SK-N-SH (cell line): ENCODE data around the gene KAT6B. TPM values are rescaled to one million over a fixed set of nuclear protein-coding genes. Genes with fewer than 3 reads are reported as not detected.

Source experiments
- CTCF ChIA-PET: fragments of 300-600, 350-600 bp; formaldehyde crosslinking; extraction: SDS; loops from one replicate; lab custom pipeline; 2021; lab: Yijun Ruan, JAX
- POLR2A ChIA-PET: fragments of 350-600 bp; sonication (Branson Sonifier 250); formaldehyde crosslinking; extraction: SDS; loops from one replicate; lab custom pipeline; 2020; ENCODE audit warnings: antibody characterized with exemption, inconsistent platforms; lab: Yijun Ruan, JAX
- DNase-seq: peaks from one replicate; pipeline ENCODE4 v3.0.0; 2012
- H2AFZ ChIP-seq: fragments of 200-600 bp; sonication (generic); 2 replicates; pipeline ENCODE4 v1.8.1; 2016; ENCODE audit warnings: antibody characterized with exemption, mild to moderate bottlenecking, low read depth
- H3F3A ChIP-seq: fragments of 200-600 bp; sonication (generic); replicated peaks from 2 replicates; pipeline ENCODE3; 2016; ENCODE audit warnings: antibody characterized with exemption, mild to moderate bottlenecking; ENCODE audit not compliant: insufficient read depth
- H3K27ac ChIP-seq, 2 experiments: fragments of 200-500 bp in 1 of 2; fragments of 200-600 bp in 1 of 2; sonication (Bioruptor generic) in 1 of 2; sonication (generic), shearing (Covaris generic) in 1 of 2; 2 replicates each; pipeline versions ENCODE4 v1.5.1 to v1.6.1; 2014 to 2016; ENCODE audit warnings: low read depth in 2 of 2, inconsistent platforms in 1 of 2, low read length in 1 of 2, mild to moderate bottlenecking in 1 of 2, mixed read lengths in 1 of 2
- H3K27me3 ChIP-seq: fragments of 200-600 bp; sonication (generic), shearing (Covaris generic); 2 replicates; pipeline ENCODE4 v1.6.1; 2016; ENCODE audit warnings: mixed run types; ENCODE audit not compliant: insufficient read depth
- H3K36me3 ChIP-seq, 2 experiments: fragments of 200-500 bp in 1 of 2; fragments of 200-600 bp in 1 of 2; sonication (Bioruptor generic) in 1 of 2; sonication (generic) in 1 of 2; replicated peaks in 1 of 2; 2 replicates each; pipeline versions ENCODE3 to v1.5.1; 2014 to 2016; ENCODE audit warnings: low read length in 1 of 2, mild to moderate bottlenecking in 1 of 2; ENCODE audit not compliant: insufficient read depth in 2 of 2, control insufficient read depth in 1 of 2
- H3K4me1 ChIP-seq, 2 experiments: fragments of 200-500 bp in 1 of 2; fragments of 200-600 bp in 1 of 2; sonication (Bioruptor generic) in 1 of 2; sonication (generic), shearing (Covaris generic) in 1 of 2; 2 replicates each; pipeline versions ENCODE4 v1.5.1 to v1.6.1; 2014 to 2016; ENCODE audit warnings: low read depth in 1 of 2, low read length in 1 of 2, mixed run types in 1 of 2; ENCODE audit not compliant: insufficient read depth in 2 of 2, control insufficient read depth in 1 of 2
- H3K4me2 ChIP-seq: fragments of 200-600 bp; sonication (generic), shearing (Covaris generic); 2 replicates; pipeline ENCODE4 v1.6.1; 2017; ENCODE audit warnings: mixed run types
- H3K4me3 ChIP-seq, 2 experiments: fragments of 200-500 bp in 1 of 2; fragments of 200-600 bp in 1 of 2; sonication (Bioruptor generic) in 1 of 2; sonication (generic), shearing (Covaris generic) in 1 of 2; 2 replicates each; pipeline versions ENCODE4 v1.5.1 to v1.8.1; 2014 to 2016; ENCODE audit warnings: low read depth in 2 of 2, inconsistent platforms in 1 of 2, low read length in 1 of 2, mild to moderate bottlenecking in 1 of 2, mixed read lengths in 1 of 2, moderate library complexity in 1 of 2
- H3K79me2 ChIP-seq: fragments of 200-600 bp; sonication (generic); 2 replicates; pipeline ENCODE4 v1.8.1; 2017; ENCODE audit warnings: mild to moderate bottlenecking; ENCODE audit not compliant: insufficient read depth
- H3K9ac ChIP-seq: fragments of 200-600 bp; sonication (generic); 2 replicates; pipeline ENCODE4 v1.6.1; 2017; ENCODE audit warnings: mixed run types
- H3K9me2 ChIP-seq: fragments of 200-600 bp; sonication (generic); 2 replicates; pipeline ENCODE4 v1.6.1; 2017; ENCODE audit warnings: mixed run types
- H3K9me3 ChIP-seq: fragments of 200-600 bp; sonication (generic); 2 replicates; pipeline ENCODE4 v1.6.1; 2017; ENCODE audit warnings: mixed run types, mild to moderate bottlenecking, moderate library complexity
- H4K20me1 ChIP-seq: fragments of 200-600 bp; sonication (generic); 2 replicates; pipeline ENCODE4 v1.6.1; 2017; ENCODE audit warnings: mild to moderate bottlenecking, mixed run types; ENCODE audit not compliant: insufficient read depth
- CHD2 ChIP-seq: fragments of 150-350 bp; IDR thresholded peaks from 2 replicates; pipeline ENCODE4 v1.6.1; 2018; ENCODE audit warnings: low read length; ENCODE audit not compliant: partially characterized antibody
- EP300 ChIP-seq, 2 experiments: IDR thresholded peaks; 2 replicates each; pipeline versions ENCODE4 v1.4.0 to v1.6.1; 2012; ENCODE audit warnings: borderline replicate concordance in 1 of 2, low read depth in 1 of 2, low read length in 1 of 2
- FOXJ3 ChIP-seq: sonication (generic); formaldehyde crosslinking; IDR thresholded peaks from 2 replicates; pipeline ENCODE4 v1.5.1; 2020; ENCODE audit warnings: mild to moderate bottlenecking, missing genetic modification reagents
- FOXM1 ChIP-seq: IDR thresholded peaks from 2 replicates; pipeline ENCODE4 v1.4.0; 2012; ENCODE audit warnings: low read depth, mild to moderate bottlenecking
- JUND ChIP-seq: IDR thresholded peaks from 2 replicates; pipeline ENCODE4 v1.4.0; 2012
- MXI1 ChIP-seq: IDR thresholded peaks from 2 replicates; pipeline ENCODE4 v1.6.1; 2012; ENCODE audit warnings: mild to moderate bottlenecking, low read depth, low read length, improper control_type of control experiment
- NFIC ChIP-seq: IDR thresholded peaks from 2 replicates; pipeline ENCODE4 v1.4.0; 2012; ENCODE audit warnings: borderline replicate concordance
- RFX5 ChIP-seq: IDR thresholded peaks from 2 replicates; pipeline ENCODE4 v1.6.1; 2012; ENCODE audit warnings: mild to moderate bottlenecking, improper control_type of control experiment, low read length
- SIN3A ChIP-seq: IDR thresholded peaks from 2 replicates; pipeline ENCODE4 v1.6.1; 2012; ENCODE audit warnings: low read depth, mild to moderate bottlenecking, low read length, moderate library complexity, borderline replicate concordance
- TEAD4 ChIP-seq: IDR thresholded peaks from 2 replicates; pipeline ENCODE4 v1.4.0; 2012; ENCODE audit warnings: mild to moderate bottlenecking, borderline replicate concordance; ENCODE audit not compliant: insufficient read depth
- WGBS: methylation state at CpG from one replicate; pipeline ENCODE4 v1.1.6; 2017; ENCODE audit warnings: low lambda C conversion rate; 5-methylcytosine and 5-hydroxymethylcytosine counted together
- polyA plus RNA-seq, 3 experiments: library from polyadenylated mRNA; depleted of rRNA; stranded (reverse); fragments of >200 nt; gene quantifications; 2 replicates each; pipeline ENCODE4 v1.2.3, GENCODE V29; 2012
- TF ChIP-seq, protein P1 (sequence below): fragments of 150-350 bp; IDR thresholded peaks from 2 replicates; pipeline ENCODE4 v1.6.1; 2017; ENCODE audit warnings: antibody characterized with exemption, low read length, low read depth, borderline replicate concordance
- TF ChIP-seq, protein P2 (sequence below): fragments of 200-600 bp; sonication (generic); IDR thresholded peaks from 2 replicates; pipeline ENCODE4 v1.6.1; 2017; ENCODE audit warnings: antibody characterized with exemption, mild to moderate bottlenecking, moderate library complexity
- TF ChIP-seq, protein P3 (sequence below): fragments of 150-350 bp; IDR thresholded peaks from 2 replicates; pipeline ENCODE4 v1.6.1; 2016; ENCODE audit warnings: mild to moderate bottlenecking, low read depth, low read length
- TF ChIP-seq, protein P4 (sequence below): IDR thresholded peaks from 2 replicates; pipeline ENCODE4 v1.4.0; 2012; ENCODE audit warnings: low read depth, borderline replicate concordance
- TF ChIP-seq, protein P5 (sequence below): IDR thresholded peaks from 2 replicates; pipeline ENCODE4 v1.4.0; 2012; ENCODE audit warnings: low read depth, borderline replicate concordance
- TF ChIP-seq, protein P6 (sequence below): IDR thresholded peaks from 2 replicates; pipeline ENCODE4 v1.4.0; 2012; ENCODE audit warnings: low read depth

Gene KAT6B
- polyA plus RNA-seq, 1 of the 3 experiments (the other 2 are of a cell fraction) = 4.3 TPM

DNA sequence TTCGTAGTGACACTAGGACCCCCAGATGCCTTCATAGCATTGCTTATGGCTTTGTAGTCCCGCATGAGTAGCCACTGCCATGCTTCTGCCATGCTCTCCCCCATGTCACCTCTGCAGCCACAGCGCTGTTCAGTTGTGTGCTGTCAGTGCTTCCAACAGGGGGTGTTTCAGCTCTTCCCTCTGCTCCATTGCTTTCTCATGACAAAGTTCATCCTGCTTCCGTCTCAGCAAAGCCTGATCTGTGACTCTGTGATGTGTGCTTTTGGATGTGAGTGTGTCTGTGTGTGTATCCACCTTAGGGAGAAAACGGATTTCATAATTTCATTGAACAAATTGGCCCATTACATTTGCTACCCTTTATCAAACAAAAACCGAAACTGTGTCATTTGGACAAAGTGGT is 150.2 kb downstream of the KAT6B start:
- peaks cover 4 to 12% of the 10 kb centered on the region in 2 experiments; a peak in 2 of 4 replicates for H3K4me1 ChIP-seq
- POLR2A ChIA-PET = no interaction called here
- no peak overlapping the region for H3K9ac ChIP-seq
- no peaks in the 10 kb centered on the region for H4K20me1 ChIP-seq
- H3K9me2 ChIP-seq = no peaks in the 10 kb centered on the region
- H3K4me2 ChIP-seq = no peak overlapping the region
- H3K36me3 ChIP-seq = peaks cover 42 to 67% of the 10 kb centered on the region in 2 experiments
- no peak for DNase-seq
- H3K79me2 ChIP-seq = no peaks in the 10 kb centered on the region
- H3F3A ChIP-seq = peaks cover 3% of the 10 kb centered on the region
- no peaks in the 10 kb centered on the region for H3K9me3 ChIP-seq
- WGBS = 89% methylated on average over 6 of the region's 6 CpGs
- H3K4me3 ChIP-seq = no peak overlapping the region
- H2AFZ ChIP-seq = no peak overlapping the region
- CTCF ChIA-PET = interaction anchor here (0.8 kb wide), 1 partner anchor 13 kb away, joined by 3 read pairs; no protein-coding TSS in a partner anchor
- H3K27me3 ChIP-seq = no peaks in the 10 kb centered on the region
- no peak overlapping the region for H3K27ac ChIP-seq
- TF ChIP-seq RFX5 = no peak
- TF ChIP-seq, protein P1, sequence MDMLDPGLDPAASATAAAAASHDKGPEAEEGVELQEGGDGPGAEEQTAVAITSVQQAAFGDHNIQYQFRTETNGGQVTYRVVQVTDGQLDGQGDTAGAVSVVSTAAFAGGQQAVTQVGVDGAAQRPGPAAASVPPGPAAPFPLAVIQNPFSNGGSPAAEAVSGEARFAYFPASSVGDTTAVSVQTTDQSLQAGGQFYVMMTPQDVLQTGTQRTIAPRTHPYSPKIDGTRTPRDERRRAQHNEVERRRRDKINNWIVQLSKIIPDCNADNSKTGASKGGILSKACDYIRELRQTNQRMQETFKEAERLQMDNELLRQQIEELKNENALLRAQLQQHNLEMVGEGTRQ = no peak

DNA sequence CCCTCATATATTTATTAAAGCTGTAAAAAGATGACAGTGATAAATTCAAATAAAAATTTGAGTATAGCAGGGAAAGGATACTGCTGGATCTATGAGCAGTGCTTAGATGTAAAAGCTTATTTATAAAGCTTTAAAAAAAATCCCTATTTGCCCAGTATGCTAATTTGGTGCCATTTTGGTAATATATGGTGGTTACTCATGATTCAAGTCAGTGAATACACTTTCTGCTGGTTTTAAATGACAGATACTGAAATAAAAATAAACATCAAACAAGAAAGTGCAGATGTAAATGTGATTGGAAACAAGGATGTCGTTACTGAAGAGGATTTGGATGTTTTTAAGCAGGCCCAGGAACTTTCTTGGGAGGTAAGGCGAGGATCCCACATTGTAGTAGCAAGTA is 150.7 kb downstream of the KAT6B start:
- no peak overlapping the region for H2AFZ ChIP-seq
- H3K4me2 ChIP-seq = no peak overlapping the region
- H3K27ac ChIP-seq = no peak overlapping the region
- peaks cover 3% of the 10 kb centered on the region for H3F3A ChIP-seq
- no peaks in the 10 kb centered on the region for H4K20me1 ChIP-seq
- peaks cover 45 to 67% of the 10 kb centered on the region in 2 experiments for H3K36me3 ChIP-seq
- H3K79me2 ChIP-seq = no peaks in the 10 kb centered on the region
- CTCF ChIA-PET = no interaction called here
- peaks cover 4 to 12% of the 10 kb centered on the region in 2 experiments; a peak in 2 of 4 replicates for H3K4me1 ChIP-seq
- DNase-seq = no peak
- H3K9ac ChIP-seq = no peak overlapping the region
- H3K4me3 ChIP-seq = no peak overlapping the region
- POLR2A ChIA-PET = no interaction called here
- 95% methylated on average over 2 of the region's 2 CpGs for WGBS
- H3K9me3 ChIP-seq = no peaks in the 10 kb centered on the region
- H3K27me3 ChIP-seq = no peaks in the 10 kb centered on the region
- no peaks in the 10 kb centered on the region for H3K9me2 ChIP-seq
- TF ChIP-seq MXI1 (no peak), TEAD4 (no peak), FOXM1 (no peak), EP300 (IDR thresholded peaks at IDR 0.05; ENCODE audit: borderline replicate concordance in 1 of 2, low read depth in 1 of 2, low read length in 1 of 2) (no peak), JUND (no peak), FOXJ3 (no peak), NFIC (no peak), CHD2 (no peak), SIN3A (no peak)
- TF ChIP-seq, protein P2, sequence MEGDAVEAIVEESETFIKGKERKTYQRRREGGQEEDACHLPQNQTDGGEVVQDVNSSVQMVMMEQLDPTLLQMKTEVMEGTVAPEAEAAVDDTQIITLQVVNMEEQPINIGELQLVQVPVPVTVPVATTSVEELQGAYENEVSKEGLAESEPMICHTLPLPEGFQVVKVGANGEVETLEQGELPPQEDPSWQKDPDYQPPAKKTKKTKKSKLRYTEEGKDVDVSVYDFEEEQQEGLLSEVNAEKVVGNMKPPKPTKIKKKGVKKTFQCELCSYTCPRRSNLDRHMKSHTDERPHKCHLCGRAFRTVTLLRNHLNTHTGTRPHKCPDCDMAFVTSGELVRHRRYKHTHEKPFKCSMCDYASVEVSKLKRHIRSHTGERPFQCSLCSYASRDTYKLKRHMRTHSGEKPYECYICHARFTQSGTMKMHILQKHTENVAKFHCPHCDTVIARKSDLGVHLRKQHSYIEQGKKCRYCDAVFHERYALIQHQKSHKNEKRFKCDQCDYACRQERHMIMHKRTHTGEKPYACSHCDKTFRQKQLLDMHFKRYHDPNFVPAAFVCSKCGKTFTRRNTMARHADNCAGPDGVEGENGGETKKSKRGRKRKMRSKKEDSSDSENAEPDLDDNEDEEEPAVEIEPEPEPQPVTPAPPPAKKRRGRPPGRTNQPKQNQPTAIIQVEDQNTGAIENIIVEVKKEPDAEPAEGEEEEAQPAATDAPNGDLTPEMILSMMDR = no peak
- TF ChIP-seq, protein P3, sequence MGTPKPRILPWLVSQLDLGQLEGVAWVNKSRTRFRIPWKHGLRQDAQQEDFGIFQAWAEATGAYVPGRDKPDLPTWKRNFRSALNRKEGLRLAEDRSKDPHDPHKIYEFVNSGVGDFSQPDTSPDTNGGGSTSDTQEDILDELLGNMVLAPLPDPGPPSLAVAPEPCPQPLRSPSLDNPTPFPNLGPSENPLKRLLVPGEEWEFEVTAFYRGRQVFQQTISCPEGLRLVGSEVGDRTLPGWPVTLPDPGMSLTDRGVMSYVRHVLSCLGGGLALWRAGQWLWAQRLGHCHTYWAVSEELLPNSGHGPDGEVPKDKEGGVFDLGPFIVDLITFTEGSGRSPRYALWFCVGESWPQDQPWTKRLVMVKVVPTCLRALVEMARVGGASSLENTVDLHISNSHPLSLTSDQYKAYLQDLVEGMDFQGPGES = no peak
- TF ChIP-seq, protein P4, sequence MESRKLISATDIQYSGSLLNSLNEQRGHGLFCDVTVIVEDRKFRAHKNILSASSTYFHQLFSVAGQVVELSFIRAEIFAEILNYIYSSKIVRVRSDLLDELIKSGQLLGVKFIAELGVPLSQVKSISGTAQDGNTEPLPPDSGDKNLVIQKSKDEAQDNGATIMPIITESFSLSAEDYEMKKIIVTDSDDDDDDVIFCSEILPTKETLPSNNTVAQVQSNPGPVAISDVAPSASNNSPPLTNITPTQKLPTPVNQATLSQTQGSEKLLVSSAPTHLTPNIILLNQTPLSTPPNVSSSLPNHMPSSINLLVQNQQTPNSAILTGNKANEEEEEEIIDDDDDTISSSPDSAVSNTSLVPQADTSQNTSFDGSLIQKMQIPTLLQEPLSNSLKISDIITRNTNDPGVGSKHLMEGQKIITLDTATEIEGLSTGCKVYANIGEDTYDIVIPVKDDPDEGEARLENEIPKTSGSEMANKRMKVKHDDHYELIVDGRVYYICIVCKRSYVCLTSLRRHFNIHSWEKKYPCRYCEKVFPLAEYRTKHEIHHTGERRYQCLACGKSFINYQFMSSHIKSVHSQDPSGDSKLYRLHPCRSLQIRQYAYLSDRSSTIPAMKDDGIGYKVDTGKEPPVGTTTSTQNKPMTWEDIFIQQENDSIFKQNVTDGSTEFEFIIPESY = no peak
- TF ChIP-seq, protein P1 = no peak
- TF ChIP-seq, protein P5, sequence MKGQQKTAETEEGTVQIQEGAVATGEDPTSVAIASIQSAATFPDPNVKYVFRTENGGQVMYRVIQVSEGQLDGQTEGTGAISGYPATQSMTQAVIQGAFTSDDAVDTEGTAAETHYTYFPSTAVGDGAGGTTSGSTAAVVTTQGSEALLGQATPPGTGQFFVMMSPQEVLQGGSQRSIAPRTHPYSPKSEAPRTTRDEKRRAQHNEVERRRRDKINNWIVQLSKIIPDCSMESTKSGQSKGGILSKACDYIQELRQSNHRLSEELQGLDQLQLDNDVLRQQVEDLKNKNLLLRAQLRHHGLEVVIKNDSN = no peak
- TF ChIP-seq, protein P6, sequence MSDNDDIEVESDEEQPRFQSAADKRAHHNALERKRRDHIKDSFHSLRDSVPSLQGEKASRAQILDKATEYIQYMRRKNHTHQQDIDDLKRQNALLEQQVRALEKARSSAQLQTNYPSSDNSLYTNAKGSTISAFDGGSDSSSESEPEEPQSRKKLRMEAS = no peak
